Spleen (tissue), 7 donors: Measurements from ENCODE around the gene LST1.

ENCODE experiments used
- CTCF ChIP-seq, 11 experiments: fragments of 200-600 bp in 7 of 11; fragments of 450-650 bp in 4 of 11; sonication (generic) in 4 of 11; IDR thresholded peaks in 8 of 11; conservative IDR thresholded peaks in 3 of 11; 1 replicate in 7 of 11; 2 replicates in 4 of 11; pipeline versions ENCODE4 v1.4.0 to v1.8.0; 2016 to 2021; ENCODE audit warnings: antibody characterized with exemption in 11 of 11, inconsistent platforms in 4 of 11, mild to moderate bottlenecking in 1 of 11
- POLR2AphosphoS5 ChIP-seq, 3 donors: sonication (generic); formaldehyde crosslinking; IDR thresholded peaks; one replicate each; pipeline ENCODE4 v1.5.1; 2017; ENCODE audit warnings: antibody characterized with exemption in 3 of 3
- donor health status: DM: no; HTN: no; CAD: no; lungs with moderate emphysema.
- donor health status: DM: no; HTN: no; CAD: no.
- donor health status: DM: no; HTN: no; CAD: no.

- TF ChIP-seq CTCF (IDR thresholded peaks at IDR 0.05 in 8 of 11, conservative IDR thresholded peaks at IDR 0.05 in 3 of 11) (no peak), POLR2AphosphoS5 (IDR thresholded peaks at IDR 0.05) (no peak)
Observed at GRCh38 chr6:31617010-31617409, 30.9 kb downstream of the LST1 start.
